DMS53 treated with DMSO at 0.1 percent for 48 hours (cell line): ENCODE results near the gene ZDHHC8.

ENCODE experiments used
- DNase-seq: peaks from one replicate; lab custom pipeline; 2025; ENCODE audit not compliant: unreplicated experiment; lab: John Stamatoyannopoulos, UW

The ZDHHC8 gene

DNA sequence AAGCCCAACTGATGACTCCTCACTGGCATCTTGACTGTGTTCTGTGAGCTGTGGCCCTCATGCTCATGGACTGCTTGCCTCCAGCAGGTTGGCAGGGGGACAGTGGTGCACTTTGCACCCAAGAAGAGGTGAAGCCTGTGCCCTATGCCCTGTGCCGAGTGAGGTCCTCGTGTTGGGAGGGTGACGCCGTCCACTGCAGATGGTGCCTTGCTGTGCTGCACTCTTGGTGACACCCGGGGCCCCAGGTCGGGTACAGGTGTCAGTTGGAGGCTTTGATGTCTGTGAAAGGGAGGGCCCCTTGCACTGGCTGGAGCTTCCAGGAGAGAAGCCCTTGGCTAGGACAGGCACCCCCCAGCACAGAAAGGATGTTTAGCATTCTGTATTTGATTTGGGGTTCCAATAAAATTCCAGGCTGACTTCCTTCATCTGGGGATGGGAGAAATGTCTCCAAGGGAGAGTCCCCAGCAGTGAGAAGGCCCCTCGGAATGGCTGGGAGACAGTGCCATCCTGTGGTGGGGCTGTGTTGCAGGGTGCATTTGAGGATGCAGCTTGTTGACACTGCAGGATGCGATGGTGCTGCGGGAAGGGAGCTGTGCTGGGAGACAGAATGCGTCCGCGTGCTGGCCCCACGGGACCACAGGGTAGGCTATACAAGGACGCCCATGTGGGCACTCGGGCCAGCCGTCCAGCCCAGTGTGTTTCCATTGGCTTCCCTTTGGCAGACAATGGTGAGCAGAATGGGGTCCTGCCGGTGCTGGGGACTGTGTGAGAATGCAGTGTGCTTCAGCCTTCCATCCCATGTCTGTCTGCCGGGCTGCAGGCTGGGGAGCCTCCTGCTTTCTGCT lies 2.5 kb upstream of the ZDHHC8 start:
- no peak for DNase-seq

- DNase-seq: no peak
Measured at GRCh38 chr22:20129747-20130014, 1.9 kb upstream of the ZDHHC8 start.

GRCh38 chr22:20130319-20130718 lies 1.3 kb upstream of the ZDHHC8 start:
- DNase-seq: no peak

DNA sequence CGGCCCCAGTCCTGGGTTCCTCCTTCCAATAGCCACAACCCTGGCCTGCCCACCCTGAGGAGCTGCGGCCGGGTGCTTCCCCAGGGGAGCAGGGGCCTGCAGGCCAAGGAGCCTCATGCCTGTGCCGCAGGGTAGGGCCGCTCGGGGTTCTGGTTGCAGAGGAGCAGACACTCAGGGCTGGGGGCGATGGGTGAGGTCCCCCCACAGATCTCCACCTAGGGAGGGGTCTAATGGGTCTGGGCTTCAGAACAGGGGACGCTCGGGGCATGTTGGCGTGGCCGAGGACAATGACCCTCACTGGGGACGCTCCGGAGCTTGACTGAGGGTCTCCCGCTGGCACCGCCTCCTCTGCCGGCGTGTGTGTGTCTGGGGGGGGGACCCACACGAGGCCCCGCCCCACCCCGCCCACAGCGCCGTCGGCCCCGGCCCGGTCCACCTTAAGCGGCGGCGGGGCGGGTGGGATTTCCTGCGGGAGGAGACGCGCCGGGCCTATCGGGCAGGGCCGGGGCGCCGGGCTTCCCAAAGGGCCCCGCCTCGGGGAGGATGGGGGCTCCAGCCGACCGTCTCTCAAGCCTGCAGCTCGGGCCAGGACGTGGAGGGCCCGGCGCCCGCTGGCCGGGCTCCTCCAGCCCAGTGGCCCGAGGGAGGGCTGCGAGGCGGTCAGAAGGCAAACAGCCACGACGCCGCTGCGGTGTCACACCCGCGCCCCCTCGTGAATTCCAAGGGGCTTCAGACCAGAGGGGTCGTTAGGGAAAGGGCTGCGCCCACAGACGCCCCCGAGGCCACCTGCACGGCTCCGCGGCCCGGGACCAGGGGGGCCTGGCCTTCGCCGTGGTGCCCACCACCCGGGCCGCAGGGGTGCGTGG lies 640 bp upstream of the ZDHHC8 start:
- DNase-seq: no peak

DNA sequence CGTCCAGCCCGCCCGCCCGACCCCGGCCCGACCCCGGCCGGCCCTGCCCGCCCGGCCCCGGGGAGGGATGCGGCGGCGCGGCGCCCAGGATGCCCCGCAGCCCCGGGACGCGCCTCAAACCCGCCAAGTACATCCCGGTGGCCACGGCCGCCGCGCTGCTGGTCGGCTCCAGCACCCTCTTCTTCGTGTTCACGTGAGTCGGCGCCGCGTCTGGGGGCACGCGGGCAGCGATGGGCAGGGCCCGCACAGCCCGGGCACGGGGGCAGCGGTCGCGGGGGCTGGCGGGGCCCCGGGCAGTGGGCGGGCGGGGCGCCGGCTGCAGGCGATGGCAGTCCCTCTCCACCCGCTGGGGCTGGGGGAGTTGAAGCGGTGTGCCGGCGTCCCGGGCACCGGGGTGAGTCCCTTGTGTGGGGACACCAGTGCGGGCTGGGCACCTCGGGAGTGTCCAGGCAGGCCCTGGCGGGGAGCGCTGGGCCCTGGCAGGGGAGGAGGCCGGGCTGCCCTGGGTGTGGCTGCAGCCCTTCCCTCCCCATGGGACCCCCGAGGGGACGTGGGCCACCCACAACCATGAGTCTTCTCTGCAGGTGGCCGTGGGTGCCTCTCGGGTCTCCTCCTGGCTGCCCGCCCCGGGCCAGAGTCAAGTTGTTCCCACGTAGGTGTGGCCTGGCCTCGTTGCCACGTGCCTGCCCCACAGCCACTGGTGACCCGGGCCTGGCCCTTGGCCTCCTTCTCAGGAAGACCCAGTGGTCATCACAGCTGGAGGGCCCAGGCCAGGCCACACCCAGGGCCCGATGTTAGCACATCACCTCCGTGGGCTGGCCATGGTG lies 468 bp downstream of the ZDHHC8 start:
- DNase-seq: no peak

GRCh38 chr22:20132686-20133246 lies 1.2 kb downstream of the ZDHHC8 start:
- DNase-seq: no peak

DNA sequence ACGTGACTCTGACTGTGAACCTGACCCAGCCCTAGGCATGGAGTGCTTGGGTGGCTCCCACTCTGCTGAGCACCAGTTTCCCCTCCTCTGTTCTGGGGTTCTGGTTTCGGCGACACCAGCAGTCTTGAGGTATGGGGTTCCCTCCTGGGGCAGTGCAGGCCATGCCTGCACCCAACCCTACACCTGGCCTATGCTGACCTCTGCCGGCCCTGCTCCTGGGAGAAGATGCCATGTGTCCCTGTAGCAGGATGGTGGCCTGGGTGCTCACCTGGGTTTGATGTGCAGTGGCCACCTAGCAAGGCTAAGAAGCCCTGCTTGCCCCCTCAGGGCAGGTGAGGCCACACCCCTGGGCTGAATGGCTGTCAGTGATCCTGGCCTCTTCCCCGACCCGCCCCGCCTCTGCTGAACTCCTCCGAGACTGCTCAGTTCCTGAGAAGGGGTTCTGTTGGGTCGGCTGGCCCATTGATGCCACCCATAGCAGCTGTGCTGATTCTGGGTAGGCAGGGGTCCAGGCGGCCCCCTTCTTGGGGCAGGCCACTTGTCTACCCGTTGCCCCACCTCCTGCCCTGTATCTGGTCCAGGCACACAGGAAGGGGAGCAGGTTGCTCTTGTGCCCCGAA lies 2.4 kb downstream of the ZDHHC8 start:
- DNase-seq: no peak

DNA sequence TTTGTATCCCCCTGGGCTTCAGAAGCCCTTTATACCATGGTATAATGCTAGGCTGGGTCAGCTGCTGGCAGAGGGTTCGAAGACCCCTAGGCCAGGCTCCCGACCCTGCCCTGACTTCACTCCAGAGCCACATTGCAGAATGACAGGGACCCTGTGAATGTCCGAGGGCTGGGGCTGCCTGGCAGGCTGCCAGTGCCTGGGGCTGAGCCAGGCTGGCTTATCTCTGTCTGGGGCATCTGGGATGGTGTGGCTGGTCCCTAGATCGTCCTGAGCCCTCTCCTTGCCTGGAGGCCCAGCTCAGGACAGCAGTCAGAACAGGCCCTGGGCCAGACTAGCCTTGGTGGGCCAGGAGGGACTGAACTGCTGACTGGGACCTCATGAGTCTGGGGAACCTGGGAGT lies 3.7 kb downstream of the ZDHHC8 start:
- DNase-seq: no peak

GRCh38 chr22:20135806-20136602 lies 4.4 kb downstream of the ZDHHC8 start:
- no peak for DNase-seq

DNA sequence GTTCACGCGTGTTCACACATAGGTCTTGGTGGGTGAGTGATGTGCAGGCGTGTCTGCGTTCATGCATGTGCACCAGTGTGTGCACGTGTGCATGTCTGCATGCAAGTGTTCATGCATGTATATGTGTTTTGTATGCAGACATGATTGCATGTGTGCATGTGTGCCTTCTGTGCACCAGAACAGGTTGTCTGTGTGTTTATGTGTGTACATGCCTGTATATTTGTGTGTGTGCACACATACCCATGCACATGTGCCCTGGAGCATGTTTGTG lies 4.9 kb downstream of the ZDHHC8 start:
- DNase-seq: no peak

DNA sequence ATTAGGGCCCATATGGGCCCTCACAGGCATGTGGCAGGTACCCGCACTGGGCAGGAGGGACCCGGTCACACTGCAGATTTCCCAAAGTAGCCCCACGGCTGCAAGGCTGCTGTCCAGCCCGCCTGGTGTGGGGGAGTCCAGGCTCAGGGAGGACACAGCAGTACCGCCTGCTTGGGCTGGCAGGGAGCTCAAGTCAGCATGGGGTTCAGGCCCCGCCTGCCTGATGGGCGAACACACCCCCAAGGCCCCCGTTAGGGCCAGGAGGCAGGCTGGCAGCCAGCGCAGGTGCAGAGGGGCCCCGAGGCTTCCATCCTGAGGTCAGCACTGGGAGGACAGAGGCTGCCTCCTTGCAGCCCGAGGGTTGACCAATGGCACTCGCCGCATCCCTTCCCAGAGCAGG lies 5.5 kb downstream of the ZDHHC8 start:
- no peak for DNase-seq

GRCh38 chr22:20137671-20138416 lies 6.2 kb downstream of the ZDHHC8 start:
- no peak for DNase-seq

DNA sequence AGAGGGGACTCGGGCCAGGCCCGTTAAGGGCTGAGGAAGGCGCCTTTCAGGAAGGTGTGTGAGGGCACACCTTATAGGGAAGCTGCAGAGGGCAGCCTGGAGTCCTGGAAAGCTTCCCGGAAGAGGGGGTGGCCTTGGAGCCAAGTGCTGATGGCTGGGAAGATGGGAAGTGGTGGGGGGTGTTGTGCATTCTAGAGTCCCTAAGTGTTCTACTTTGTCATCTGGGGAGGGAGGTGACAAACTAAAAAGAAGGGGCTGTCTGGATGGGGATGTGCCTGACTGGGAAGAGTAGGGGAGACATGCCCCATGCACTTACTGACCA lies 6.8 kb downstream of the ZDHHC8 start:
- no peak for DNase-seq

DNA sequence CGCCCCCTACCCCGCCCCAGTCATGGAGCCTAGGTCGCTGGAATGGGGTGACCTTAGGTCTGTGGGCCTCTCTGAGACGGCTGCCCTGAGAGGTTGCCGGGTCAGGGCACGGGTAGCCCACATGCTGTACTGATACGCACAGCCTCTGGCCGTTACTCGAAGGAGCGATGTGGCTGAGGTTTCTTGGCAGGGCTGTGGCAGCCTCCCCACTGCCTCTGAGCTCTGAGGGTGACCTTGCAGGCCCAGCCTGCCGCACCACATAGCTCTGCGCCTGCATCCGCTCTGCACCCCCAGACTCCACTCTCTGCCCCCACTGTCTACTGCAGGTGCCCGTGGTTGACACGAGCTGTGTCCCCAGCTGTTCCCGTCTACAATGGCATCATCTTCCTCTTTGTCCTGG lies 7.3 kb downstream of the ZDHHC8 start:
- no peak for DNase-seq

- no peak for DNase-seq
Measured at GRCh38 chr22:20139391-20140106, 7.9 kb downstream of the ZDHHC8 start.

DNA sequence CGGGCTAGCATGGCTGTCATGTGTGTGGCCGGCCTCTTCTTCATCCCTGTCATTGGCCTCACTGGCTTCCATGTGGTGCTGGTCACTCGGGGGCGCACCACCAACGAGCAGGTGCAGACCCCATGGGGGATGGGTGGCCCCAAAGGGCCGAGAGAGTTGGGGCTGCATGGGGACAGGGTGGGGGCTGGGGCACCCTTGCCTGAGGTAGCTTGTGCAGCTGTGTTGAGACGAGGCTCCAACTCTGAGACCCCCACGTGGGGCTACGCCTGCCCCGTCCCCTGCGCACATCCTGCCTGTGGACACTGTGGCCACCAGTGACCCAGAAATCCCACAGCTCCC lies 8.5 kb downstream of the ZDHHC8 start:
- no peak for DNase-seq

GRCh38 chr22:20140521-20140964 lies 8.9 kb downstream of the ZDHHC8 start:
- DNase-seq: no peak

DNA sequence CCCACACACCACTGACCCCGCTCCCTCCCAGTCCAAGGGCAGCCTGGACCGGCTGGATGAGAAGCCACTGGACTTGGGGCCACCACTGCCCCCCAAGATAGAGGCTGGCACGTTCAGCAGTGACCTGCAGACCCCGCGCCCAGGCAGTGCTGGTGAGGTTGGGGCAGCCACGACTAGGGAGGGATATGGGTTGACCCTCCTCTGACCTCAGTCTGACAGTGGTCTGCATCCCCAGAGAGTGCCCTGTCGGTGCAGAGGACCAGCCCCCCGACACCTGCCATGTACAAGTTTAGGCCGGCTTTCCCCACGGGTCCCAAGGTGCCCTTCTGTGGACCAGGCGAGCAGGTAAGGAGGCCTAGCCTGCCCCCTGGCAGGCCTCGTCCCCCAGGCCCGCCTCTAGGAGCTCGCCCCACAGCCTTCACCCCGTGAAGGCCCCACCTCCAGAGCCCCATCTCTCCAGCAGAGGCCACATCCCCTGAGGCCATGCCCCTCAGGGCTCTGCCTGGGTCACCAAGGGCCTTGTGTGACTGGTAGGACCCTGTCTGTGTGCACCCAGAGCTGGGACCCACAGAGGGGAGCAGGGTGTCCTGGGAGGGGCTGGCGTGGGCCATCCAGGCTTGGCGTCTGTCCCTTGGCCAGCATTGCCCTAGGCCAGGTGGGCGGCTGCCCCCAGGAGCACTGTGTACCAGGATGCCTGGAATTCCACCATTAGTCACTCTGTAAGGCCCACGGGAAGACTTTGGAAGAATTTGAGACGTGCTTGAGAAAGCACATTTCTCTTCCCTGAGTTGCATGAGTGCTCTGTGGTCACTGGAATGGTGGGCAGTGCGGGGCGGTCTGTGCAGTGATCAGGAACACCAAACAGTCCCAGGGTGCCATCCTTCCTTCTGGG lies 9.8 kb downstream of the ZDHHC8 start:
- DNase-seq: no peak
